Measurements from ENCODE around the gene RNU1-2. TPM values are rescaled to one million over a fixed set of nuclear protein-coding genes. Genes with fewer than 3 reads are reported as not detected.
A peak's percentile ranks its signal among the peaks of the same experiment; 100 is the strongest.
"Not testable (repeated sequence)": the region's sequence is repeated elsewhere in the genome, so short reads cannot be mapped to it uniquely, and the experiment has no call there.

The RNU1-2 gene
- total and polyA plus RNA-seq, 9 donors: under 0.01 to 7,521 (median 3,807) TPM; not detected in 2

DNA sequence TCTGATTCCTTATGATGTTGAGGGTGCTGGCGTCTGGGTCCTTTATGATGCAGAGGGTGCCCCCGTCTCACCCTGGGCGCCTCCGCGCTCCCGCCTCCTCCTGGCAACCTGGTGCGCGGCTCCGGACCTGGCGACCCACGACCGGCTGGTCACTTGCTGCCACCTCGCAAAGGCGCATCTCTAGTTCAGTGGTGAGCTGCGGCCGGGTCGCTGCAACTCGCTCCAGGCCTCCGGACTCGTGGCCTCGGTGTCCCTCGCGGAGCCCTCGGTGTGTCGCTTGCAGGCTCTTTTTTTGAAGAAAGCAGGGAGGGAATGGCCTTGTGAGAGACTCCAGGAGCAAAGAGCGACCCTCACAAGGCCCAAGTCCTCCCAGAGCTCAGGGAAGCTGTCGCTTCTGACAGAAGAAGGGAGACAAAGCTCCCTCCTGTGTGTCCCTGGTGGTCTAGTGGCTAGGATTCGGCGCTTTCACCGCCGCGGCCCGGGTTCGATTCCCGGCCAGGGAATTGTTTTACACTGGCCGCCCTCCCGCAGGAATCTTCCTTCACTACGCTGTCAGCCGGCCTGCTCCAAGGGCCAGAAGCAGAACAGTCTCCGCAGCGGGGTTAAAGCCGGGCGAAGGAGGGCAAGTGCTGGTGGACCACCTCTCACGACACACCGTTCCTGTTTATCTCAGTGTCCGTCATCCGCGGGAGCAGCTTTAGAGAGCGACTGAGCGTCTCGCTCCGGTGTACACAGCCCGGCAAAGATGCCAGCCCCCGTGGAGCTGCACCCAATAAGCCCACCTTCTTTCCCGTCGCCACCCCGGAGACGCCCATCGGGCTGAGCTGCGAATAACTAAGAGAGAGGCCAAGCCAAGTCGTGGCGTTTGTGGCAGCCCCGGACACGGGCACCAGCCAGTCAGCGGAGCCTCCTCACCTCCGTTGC is 23.4 kb upstream of the RNU1-2 start:
- H3K36me3 ChIP-seq; intact Hi-C loops (cut with DNase I); H3K27ac ChIP-seq; H3K27me3 ChIP-seq; H3K9me3 ChIP-seq; H3K4me1 ChIP-seq (ENCODE audit: insufficient read depth): not testable (repeated sequence)
- 40 to 44% (median 44%) methylated on average over 53 to 59 of the region's 66 CpGs for WGBS, 3 donors
- DNase-seq: peak in 4 of 5 donors; percentile 60 to 79 (median 69)
- H3K4me3 ChIP-seq: peak overlapping the region; percentile 33

- intact Hi-C loops (cut with DNase I): not testable (repeated sequence)
- DNase-seq: peak in 4 of 5 donors; percentile 61 to 79 (median 70)
Observed at GRCh38 chr1:16873076-16873879, 22.5 kb upstream of the RNU1-2 start.

GRCh38 chr1:16874968-16875765 is 20.6 kb upstream of the RNU1-2 start:
- H3K27ac ChIP-seq; H3K27me3 ChIP-seq; H3K4me3 ChIP-seq; DNase-seq; H3K4me1 ChIP-seq (ENCODE audit: insufficient read depth); intact Hi-C loops (cut with DNase I); H3K36me3 ChIP-seq; H3K9me3 ChIP-seq: not testable (repeated sequence)
- WGBS, 3 donors: 25 to 34% (median 31%) methylated on average over 31 to 35 of the region's 35 CpGs

More at GRCh38 chr1:16873076-16873879, 22.5 kb upstream of the RNU1-2 start:
- H3K27ac ChIP-seq; H3K27me3 ChIP-seq; H3K36me3 ChIP-seq; H3K4me1 ChIP-seq (ENCODE audit: insufficient read depth); H3K9me3 ChIP-seq: not testable (repeated sequence)
- H3K4me3 ChIP-seq: peak overlapping the region; percentile 33
- 23 to 34% (median 28%) methylated on average over 40 to 44 of the region's 52 CpGs for WGBS, 3 donors

GRCh38 chr1:16881742-16882141 is 14.0 kb upstream of the RNU1-2 start:
- not testable (repeated sequence) for H3K36me3 ChIP-seq, H3K9me3 ChIP-seq

DNA sequence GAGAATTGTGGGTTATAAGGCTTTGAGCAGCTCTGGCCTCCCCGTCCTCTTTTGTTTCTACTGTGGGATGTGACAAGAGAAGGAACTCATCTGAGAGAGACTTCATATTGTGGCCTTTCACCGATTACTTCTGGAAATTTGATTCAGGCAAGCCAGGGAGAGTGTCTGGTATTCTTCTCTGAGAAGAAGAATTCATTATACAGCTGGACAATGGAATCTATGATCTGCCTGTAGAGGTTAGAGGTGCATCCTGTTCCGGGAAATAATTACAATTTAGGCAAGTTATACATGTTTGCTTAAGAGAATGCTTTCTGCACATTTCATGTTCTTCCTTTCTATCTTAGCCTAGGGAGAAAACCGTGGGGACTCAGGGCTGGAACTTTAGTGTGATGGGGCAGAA is 12.8 kb upstream of the RNU1-2 start:
- H3K27ac ChIP-seq: no peak overlapping the region
- intact Hi-C loops (cut with DNase I): no loop called here

More at GRCh38 chr1:16881742-16882141, 14.0 kb upstream of the RNU1-2 start:
- intact Hi-C loops (cut with DNase I); DNase-seq; H3K4me3 ChIP-seq; H3K27ac ChIP-seq; H3K27me3 ChIP-seq; H3K4me1 ChIP-seq (ENCODE audit: insufficient read depth): not testable (repeated sequence)
- WGBS, 3 donors: 94 to 97% (median 97%) methylated on average over 1 of the region's 1 CpG

DNA sequence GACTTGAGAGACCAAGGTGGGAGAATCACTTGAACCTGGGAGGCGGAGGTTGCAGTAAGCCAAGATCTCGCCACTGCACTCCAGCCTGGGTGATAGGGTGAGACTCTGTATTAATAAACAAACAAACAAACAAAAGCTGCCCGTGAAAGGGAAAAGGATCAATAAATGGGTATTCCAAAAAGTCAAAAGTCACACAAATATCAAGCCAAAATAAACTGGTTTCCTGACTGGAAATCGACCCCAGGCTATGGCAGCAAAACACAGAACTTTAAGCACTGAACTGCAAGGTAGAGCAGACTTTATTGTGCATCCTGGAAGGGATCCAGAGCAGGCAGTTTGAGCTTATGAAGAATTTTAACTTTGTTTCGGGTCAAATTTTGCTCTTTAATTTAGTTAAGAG is 11.3 kb upstream of the RNU1-2 start:
- H3K4me3 ChIP-seq; H3K36me3 ChIP-seq; H3K9me3 ChIP-seq; intact Hi-C loops (cut with DNase I); H3K27ac ChIP-seq; H3K27me3 ChIP-seq; H3K4me1 ChIP-seq (ENCODE audit: insufficient read depth); DNase-seq: not testable (repeated sequence)
- 76 to 86% (median 85%) methylated on average over 5 of the region's 5 CpGs for WGBS, 3 donors

More for the DNA sequence above, 12.8 kb upstream of the RNU1-2 start:
- Histone ChIP-seq H3K9me3 (no peaks in the 10 kb centered on the region), H3K4me1 (ENCODE audit: insufficient read depth) (no peaks in the 10 kb centered on the region), H3K27me3 (no peaks in the 10 kb centered on the region), H3K36me3 (no peaks in the 10 kb centered on the region), H3K4me3 (no peak overlapping the region)
- WGBS, 3 donors: 27 to 41% (median 31%) methylated on average over 4 of the region's 4 CpGs
- DNase-seq: no peak
- no peak for TF ChIP-seq EP300 (IDR thresholded peaks at IDR 0.05)
- no peak for TF ChIP-seq POLR2A (IDR thresholded peaks at IDR 0.05)
- TF ChIP-seq, protein P1, sequence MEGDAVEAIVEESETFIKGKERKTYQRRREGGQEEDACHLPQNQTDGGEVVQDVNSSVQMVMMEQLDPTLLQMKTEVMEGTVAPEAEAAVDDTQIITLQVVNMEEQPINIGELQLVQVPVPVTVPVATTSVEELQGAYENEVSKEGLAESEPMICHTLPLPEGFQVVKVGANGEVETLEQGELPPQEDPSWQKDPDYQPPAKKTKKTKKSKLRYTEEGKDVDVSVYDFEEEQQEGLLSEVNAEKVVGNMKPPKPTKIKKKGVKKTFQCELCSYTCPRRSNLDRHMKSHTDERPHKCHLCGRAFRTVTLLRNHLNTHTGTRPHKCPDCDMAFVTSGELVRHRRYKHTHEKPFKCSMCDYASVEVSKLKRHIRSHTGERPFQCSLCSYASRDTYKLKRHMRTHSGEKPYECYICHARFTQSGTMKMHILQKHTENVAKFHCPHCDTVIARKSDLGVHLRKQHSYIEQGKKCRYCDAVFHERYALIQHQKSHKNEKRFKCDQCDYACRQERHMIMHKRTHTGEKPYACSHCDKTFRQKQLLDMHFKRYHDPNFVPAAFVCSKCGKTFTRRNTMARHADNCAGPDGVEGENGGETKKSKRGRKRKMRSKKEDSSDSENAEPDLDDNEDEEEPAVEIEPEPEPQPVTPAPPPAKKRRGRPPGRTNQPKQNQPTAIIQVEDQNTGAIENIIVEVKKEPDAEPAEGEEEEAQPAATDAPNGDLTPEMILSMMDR (IDR thresholded peaks at IDR 0.05): no peak

All from ovary (tissue), 9 donors.